HCT116 (cell line): ENCODE data around the gene MMP21. TPM values are rescaled to one million over a fixed set of nuclear protein-coding genes. Genes with fewer than 3 reads are reported as not detected.
A peak's percentile ranks its signal among the peaks of the same experiment; 100 is the strongest.

Source experiments
- ATAC-seq: fragments of 200-7000 bp; cut with Tn5 transposase; 2 replicates; pipeline ENCODE4 v1.9.1; 2020; ENCODE audit warnings: mild to moderate bottlenecking, moderate library complexity
- BruUV-seq: library from RNA; stranded (reverse); fragments of 400-500 nt; replicated peaks from 2 replicates; lab custom pipeline; 2021; lab: Mats Ljungman, UMichigan
- CTCF ChIA-PET: fragments of 300-600 bp; sonication (Branson Sonifier 250); formaldehyde crosslinking; loops from one replicate; lab custom pipeline; 2021; ENCODE audit warnings: antibody characterized with exemption; lab: Charles Lee
- POLR2A ChIA-PET: fragments of 300-600, 350-600 bp; sonication (Branson Sonifier 250); formaldehyde crosslinking; loops from one replicate; lab custom pipeline; 2021; ENCODE audit warnings: antibody characterized with exemption; lab: Charles Lee
- RAD21 ChIA-PET, 2 experiments: fragments of 300-600 bp; sonication (Branson Sonifier 250); formaldehyde crosslinking; loops; one replicate each; lab custom pipeline; 2023; ENCODE audit warnings: low total read pairs in 2 of 2; ENCODE audit not compliant: uncharacterized antibody in 2 of 2, unreplicated experiment in 2 of 2, low non-redundant PET in 1 of 2; lab: Charles Lee
- DNase-seq: peaks from one replicate; pipeline ENCODE4 v3.0.0-alpha.2; 2010; ENCODE audit warnings: low read depth, low spot score
- H2AFZ ChIP-seq: fragments of 200-600 bp; shearing (Covaris generic), sonication (generic); 2 replicates; pipeline ENCODE4 v1.6.1; 2017; ENCODE audit warnings: low read depth, mixed run types, mixed read lengths, antibody characterized with exemption, low read length; ENCODE audit not compliant: poor library complexity, severe bottlenecking
- H3K27ac ChIP-seq: 2 replicates; pipeline ENCODE4 v1.5.1; 2012; ENCODE audit warnings: low read depth, low read length
- H3K27me3 ChIP-seq: fragments of 200-600 bp; sonication (generic); 2 replicates; pipeline ENCODE4 v1.6.1; 2016; ENCODE audit warnings: mixed run types, low read length, mixed read lengths; ENCODE audit not compliant: insufficient read depth
- H3K36me3 ChIP-seq, 2 experiments: fragments of 200-500 bp in 1 of 2; fragments of 200-600 bp in 1 of 2; sonication (Bioruptor generic) in 1 of 2; sonication (generic) in 1 of 2; 2 replicates each; pipeline versions ENCODE4 v1.5.1 to v1.6.1; 2014 to 2016; ENCODE audit warnings: low read length in 2 of 2, inconsistent platforms in 1 of 2, mixed read lengths in 1 of 2, mixed run types in 1 of 2; ENCODE audit not compliant: insufficient read depth in 2 of 2, control insufficient read depth in 1 of 2
- H3K4me1 ChIP-seq, 2 experiments: fragments of 200-600 bp in 1 of 2; sonication (generic) in 1 of 2; 2 replicates each; pipeline versions ENCODE4 v1.5.1 to v1.6.1; 2012 to 2017; ENCODE audit warnings: low read length in 2 of 2, inconsistent platforms in 1 of 2, mild to moderate bottlenecking in 1 of 2, mixed read lengths in 1 of 2, mixed run types in 1 of 2, moderate library complexity in 1 of 2; ENCODE audit not compliant: insufficient read depth in 2 of 2, control insufficient read depth in 1 of 2
- H3K4me2 ChIP-seq: fragments of 200-600 bp; sonication (generic); 2 replicates; pipeline ENCODE4 v1.6.1; 2017; ENCODE audit warnings: mixed run types, low read length, mixed read lengths
- H3K4me3 ChIP-seq, 2 experiments: fragments of 200-600 bp in 1 of 2; sonication (generic) in 1 of 2; replicated peaks in 1 of 2; 2 replicates each; pipeline ENCODE4 v1.5.1; 2011 to 2016; ENCODE audit warnings: low read length in 2 of 2, control low read depth in 1 of 2, low read depth in 1 of 2, mild to moderate bottlenecking in 1 of 2, mixed read lengths in 1 of 2, mixed run types in 1 of 2
- H3K79me2 ChIP-seq: fragments of 200-600 bp; sonication (generic); 2 replicates; pipeline ENCODE4 v1.6.1; 2017; ENCODE audit warnings: mild to moderate bottlenecking, mixed run types, low read length, moderate library complexity, mixed read lengths; ENCODE audit not compliant: insufficient read depth
- H3K9ac ChIP-seq: fragments of 200-600 bp; sonication (generic); 2 replicates; pipeline ENCODE4 v1.6.1; 2016; ENCODE audit warnings: low read length, mixed read lengths
- H3K9me2 ChIP-seq: fragments of 200-600 bp; sonication (generic), shearing (Covaris generic); 2 replicates; pipeline ENCODE4 v1.6.1; 2017; ENCODE audit warnings: mixed run types, mild to moderate bottlenecking, moderate library complexity; ENCODE audit not compliant: insufficient read depth
- H3K9me3 ChIP-seq, 2 experiments: fragments of 200-500 bp in 1 of 2; fragments of 200-600 bp in 1 of 2; sonication (Bioruptor generic) in 1 of 2; sonication (generic) in 1 of 2; 2 replicates each; pipeline ENCODE4 v1.6.1; 2014 to 2017; ENCODE audit warnings: low read length in 2 of 2, mixed read lengths in 2 of 2, inconsistent platforms in 1 of 2, low read depth in 1 of 2, mild to moderate bottlenecking in 1 of 2, mixed run types in 1 of 2, moderate library complexity in 1 of 2; ENCODE audit not compliant: control insufficient read depth in 1 of 2, insufficient read depth in 1 of 2
- H4K20me1 ChIP-seq: fragments of 200-600 bp; sonication (generic), shearing (Covaris generic); 2 replicates; pipeline ENCODE4 v1.6.1; 2017; ENCODE audit warnings: mixed run types, mild to moderate bottlenecking, moderate library complexity; ENCODE audit not compliant: insufficient read depth
- CEBPB ChIP-seq: IDR thresholded peaks from 2 replicates; pipeline ENCODE4 v1.6.1; 2012; ENCODE audit warnings: low read depth
- CTCF ChIP-seq, 3 experiments: fragments of 200-600 bp in 1 of 3; sonication (generic) in 1 of 3; IDR thresholded peaks in 2 of 3; conservative IDR thresholded peaks in 1 of 3; 2 replicates each; pipeline ENCODE4 v1.5.1; 2012 to 2017; ENCODE audit warnings: low read depth in 2 of 3, low read length in 2 of 3, antibody characterized with exemption in 1 of 3, borderline replicate concordance in 1 of 3, control low read depth in 1 of 3, mild to moderate bottlenecking in 1 of 3, mixed read lengths in 1 of 3, mixed run types in 1 of 3, moderate library complexity in 1 of 3; ENCODE audit not compliant: insufficient read depth in 1 of 3
- RAD21 ChIP-seq: IDR thresholded peaks from 2 replicates; pipeline ENCODE4 v1.6.1; 2012; ENCODE audit warnings: low read depth, mild to moderate bottlenecking
- REST ChIP-seq: IDR thresholded peaks from 2 replicates; pipeline ENCODE4 v1.6.1; 2012; ENCODE audit warnings: low read depth
- intact Hi-C: fragments of 100-400 bp; cut with micrococcal nuclease; formaldehyde crosslinking; loops from 2 replicates; pipeline ENCODE4 v1.10.0; 2022
- total RNA-seq: library from RNA; stranded (reverse); gene quantifications from one replicate; pipeline ENCODE4 v1.2.1, GENCODE V29; 2021; ENCODE audit not compliant: unreplicated experiment

Gene MMP21
- total RNA-seq, 1 experiment from 2014 or later, result not detected

DNA sequence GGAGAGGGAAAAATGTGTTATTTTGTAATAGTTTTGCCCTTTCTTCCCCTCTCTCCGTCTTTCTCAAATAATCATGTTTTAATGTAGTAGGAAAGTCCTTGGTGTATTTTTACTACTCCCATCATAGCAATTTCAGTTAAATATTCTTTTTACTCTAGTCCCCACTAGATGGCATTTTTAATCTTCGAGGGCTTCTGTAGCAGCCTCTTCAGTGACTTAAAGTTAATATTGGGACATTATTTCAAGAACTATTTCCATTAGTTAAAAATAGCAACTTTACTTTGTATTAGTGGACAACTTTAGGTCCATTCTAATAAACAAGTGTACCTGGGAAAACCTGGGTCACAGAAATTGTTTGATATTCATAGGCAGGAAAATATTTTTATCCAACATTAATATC lies 33.2 kb downstream of the MMP21 start:
- H3K9me3 ChIP-seq, result no peaks in the 10 kb centered on the region
- intact Hi-C loops, result loop anchor here (5.0 kb wide), 1 partner anchor 645 kb away; the partner anchor contains the start of gene ADAM12
- H4K20me1 ChIP-seq, result 0 out of 2 replicates have a peak, but pooled peaks cover 5% of the 10 kb centered on the region
- ChIA-PET CTCF (no interaction called here), POLR2A (no interaction called here), RAD21 (no interaction called here)
- H3K4me2 ChIP-seq, result no peak overlapping the region
- H3K27ac ChIP-seq, result no peak overlapping the region
- peaks cover 79 to 81% of the 10 kb centered on the region in 2 experiments for H3K36me3 ChIP-seq
- no TSS peak for BruUV-seq
- H3K9ac ChIP-seq, result no peak overlapping the region
- H2AFZ ChIP-seq, result no peak overlapping the region
- H3K4me1 ChIP-seq, result no peaks in the 10 kb centered on the region
- ATAC-seq, result peak; percentile 53; the same call in 1 of the 2 replicates
- no peak for DNase-seq
- H3K4me3 ChIP-seq, result no peak overlapping the region
- peak; percentile 47; the same call in 1 of the 2 replicates for TF ChIP-seq RAD21
- TF ChIP-seq CEBPB, result no peak
- TF ChIP-seq REST, result no peak
- peak in 2 of 3 experiments; percentile 24 to 36; a peak in 4 of 6 replicates for TF ChIP-seq CTCF (IDR thresholded peaks at IDR 0.05 in 2 of 3, conservative IDR thresholded peaks at IDR 0.05 in 1 of 3; ENCODE audit: borderline replicate concordance in 1 of 3, insufficient read depth in 1 of 3, low read depth in 2 of 3, low read length in 2 of 3)
- no peaks in the 10 kb centered on the region for H3K79me2 ChIP-seq
- no peaks in the 10 kb centered on the region for H3K9me2 ChIP-seq
- no peaks in the 10 kb centered on the region for H3K27me3 ChIP-seq
